ENCODE results near the gene ORM2.
"Not testable (repeated sequence)": the region's sequence is repeated elsewhere in the genome, so short reads cannot be mapped to it uniquely, and the experiment has no call there.

Gene ORM2

DNA sequence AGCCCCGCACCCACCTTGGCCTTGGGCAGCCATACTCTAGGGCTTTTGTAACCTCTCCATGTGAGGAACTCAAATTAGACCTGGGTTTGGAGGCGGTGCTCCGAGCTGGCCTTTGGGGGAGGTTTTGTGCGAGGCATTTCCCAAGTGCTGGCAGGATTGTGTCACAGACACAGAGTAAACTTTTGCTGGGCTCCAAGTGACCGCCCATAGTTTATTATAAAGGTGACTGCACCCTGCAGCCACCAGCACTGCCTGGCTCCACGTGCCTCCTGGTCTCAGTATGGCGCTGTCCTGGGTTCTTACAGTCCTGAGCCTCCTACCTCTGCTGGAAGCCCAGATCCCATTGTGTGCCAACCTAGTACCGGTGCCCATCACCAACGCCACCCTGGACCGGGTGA is at the start of gene ORM2:
ORM2 (plus strand) TSS at position 245 of the 398 bp plus-strand sequence; CDS start at position 281, 36 bp downstream.
- not testable (repeated sequence) for DNase-seq (ENCODE audit: low read depth in 1 of 2, low spot score in 1 of 2)

- DNase-seq (ENCODE audit: low read depth in 1 of 2, low spot score in 1 of 2): no peak
Observed at GRCh38 chr9:114280636-114281472, 48.8 kb upstream of the ORM2 start.

- no peak for DNase-seq (ENCODE audit: low read depth in 1 of 2, low spot score in 1 of 2)
Observed at GRCh38 chr9:114281473-114282103, 48.1 kb upstream of the ORM2 start.

GRCh38 chr9:114282104-114282485 is 47.6 kb upstream of the ORM2 start:
- no peak for DNase-seq (ENCODE audit: low read depth in 1 of 2, low spot score in 1 of 2)

- no peak for DNase-seq (ENCODE audit: low read depth in 1 of 2, low spot score in 1 of 2)
Observed at GRCh38 chr9:114282507-114282906, 47.2 kb upstream of the ORM2 start.

DNA sequence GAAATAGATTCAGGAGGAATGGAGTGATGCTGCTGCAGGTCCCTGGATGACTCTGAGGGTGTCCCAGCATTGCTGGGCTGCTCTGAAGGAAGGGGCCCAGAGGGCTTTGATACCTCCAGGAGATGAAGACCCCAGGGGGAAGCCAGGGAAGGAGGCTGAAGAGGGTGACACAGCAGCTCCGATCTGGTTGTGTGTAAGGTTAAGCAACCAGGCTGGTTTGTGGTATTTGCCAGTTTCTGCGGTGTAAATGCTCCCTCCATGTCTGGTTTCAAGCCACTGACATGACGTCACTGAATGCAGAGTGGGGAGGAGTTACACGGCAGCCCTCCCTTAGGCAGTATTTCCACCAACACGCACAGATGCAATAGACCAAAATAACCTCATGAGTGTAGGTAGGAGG is 46.7 kb upstream of the ORM2 start:
- DNase-seq (ENCODE audit: low read depth in 1 of 2, low spot score in 1 of 2): no peak

DNA sequence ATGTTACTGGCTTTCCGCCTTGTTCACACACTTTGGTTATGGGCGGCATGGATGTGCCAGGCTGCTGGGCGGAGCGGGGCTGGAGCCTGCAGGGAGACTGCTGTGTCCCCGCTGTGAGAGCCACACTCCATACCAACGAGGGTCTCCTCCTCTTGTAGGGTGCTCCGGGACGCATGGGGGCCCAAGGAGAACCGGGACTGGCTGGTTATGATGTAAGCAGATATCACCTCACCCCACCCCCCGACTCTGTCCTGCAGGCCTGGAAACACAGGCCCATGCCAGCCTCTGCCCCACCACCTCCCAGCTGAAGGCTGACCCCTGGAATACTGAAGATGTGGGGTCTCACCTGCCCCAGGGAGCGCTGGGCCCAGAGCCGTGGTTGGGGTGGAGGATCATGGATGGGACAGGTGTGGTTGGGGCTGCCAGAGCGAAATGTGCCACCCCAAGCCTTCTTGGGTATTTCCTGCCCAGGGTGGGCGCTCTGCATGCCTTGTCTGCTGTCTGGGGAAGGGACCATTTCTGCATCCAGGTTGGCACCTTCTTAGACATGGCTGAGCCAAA is 46.0 kb upstream of the ORM2 start:
- no peak for DNase-seq (ENCODE audit: low read depth in 1 of 2, low spot score in 1 of 2)

GRCh38 chr9:114284316-114285060 is 45.2 kb upstream of the ORM2 start:
- no peak for DNase-seq (ENCODE audit: low read depth in 1 of 2, low spot score in 1 of 2)

GRCh38 chr9:114285166-114285867 is 44.4 kb upstream of the ORM2 start:
- no peak for DNase-seq (ENCODE audit: low read depth in 1 of 2, low spot score in 1 of 2)

- DNase-seq (ENCODE audit: low read depth in 1 of 2, low spot score in 1 of 2): no peak
Observed at GRCh38 chr9:114286146-114286679, 43.5 kb upstream of the ORM2 start.

DNA sequence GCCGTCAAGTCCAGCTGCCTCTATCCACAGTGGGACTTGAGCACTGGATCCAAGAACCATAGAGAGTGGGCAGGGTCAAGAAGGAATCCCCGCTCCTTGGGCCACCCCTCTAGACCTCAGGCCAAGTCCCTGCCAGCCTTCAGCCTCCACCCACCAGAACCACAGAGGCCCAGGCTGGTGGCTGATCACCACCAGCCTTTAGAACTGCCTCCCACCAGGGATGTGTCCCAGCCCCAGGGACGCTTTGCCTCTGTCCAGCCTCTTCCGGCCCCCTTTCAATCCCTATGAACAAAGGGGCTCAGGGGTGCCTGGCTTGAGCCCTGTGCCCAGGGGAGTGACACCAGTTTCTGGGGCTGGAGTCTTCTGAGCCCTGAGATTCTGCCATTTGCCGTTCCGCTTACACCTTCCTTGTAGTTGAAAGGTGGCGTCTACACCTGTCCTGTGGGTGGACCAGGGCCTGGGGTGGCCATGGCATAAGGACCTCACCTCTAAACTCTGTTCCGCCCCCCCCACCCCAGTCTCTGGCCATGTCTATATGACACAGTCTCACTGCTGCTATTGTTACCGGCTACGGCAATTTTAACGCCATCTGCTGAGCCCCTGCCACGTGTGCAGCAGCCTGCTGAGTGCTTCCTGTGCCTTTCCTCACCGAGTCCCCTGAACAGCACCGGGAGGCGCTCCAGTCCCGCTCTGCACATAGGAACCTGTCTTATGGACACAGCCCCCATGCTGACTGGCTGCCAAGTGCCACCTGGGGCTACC is 42.5 kb upstream of the ORM2 start:
- DNase-seq (ENCODE audit: low read depth in 1 of 2, low spot score in 1 of 2): no peak

- no peak for DNase-seq (ENCODE audit: low read depth in 1 of 2, low spot score in 1 of 2)
Observed at GRCh38 chr9:114287763-114288192, 41.9 kb upstream of the ORM2 start.

DNA sequence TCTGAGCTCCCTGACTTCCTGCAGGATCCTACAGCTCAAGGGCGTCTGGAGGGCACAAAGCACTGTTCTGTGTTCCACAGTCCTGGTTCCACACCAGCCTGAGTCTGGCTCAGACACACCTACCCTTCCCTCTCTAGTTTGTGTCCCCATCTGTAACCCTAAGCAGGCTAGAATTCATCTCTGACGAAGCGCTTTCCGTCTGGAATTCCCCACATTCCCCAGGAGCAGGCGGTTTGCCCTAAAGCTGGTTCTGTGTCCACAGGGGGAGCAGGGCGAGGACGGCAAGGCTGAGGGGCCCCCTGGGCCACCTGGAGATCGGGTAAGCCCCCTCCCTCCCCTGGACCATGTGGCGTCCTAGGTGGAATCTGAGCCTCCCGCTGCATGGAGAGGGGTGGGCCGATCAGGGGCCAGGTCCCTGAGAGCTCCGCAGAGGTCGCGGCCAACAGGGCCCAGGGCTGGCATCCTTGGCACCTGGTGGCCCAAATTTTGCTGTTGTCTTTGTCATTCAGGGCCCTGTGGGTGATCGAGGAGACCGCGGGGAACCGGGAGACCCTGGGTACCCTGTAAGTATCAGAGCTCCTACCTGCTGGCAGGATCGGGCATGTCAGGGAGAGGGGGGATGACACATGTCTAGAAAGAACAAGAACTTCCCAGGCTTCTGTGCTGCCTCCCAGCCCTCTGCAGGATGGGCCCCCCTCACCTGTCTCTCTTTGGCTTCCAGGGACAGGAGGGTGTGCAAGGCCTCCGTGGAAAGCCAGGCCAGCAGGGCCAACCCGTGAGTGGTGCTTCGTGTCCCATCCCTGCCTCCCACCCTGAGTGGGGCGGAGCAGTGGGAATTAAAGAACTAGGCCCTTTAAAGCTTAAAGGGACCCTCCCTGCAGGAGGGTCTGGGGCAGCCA is 41.2 kb upstream of the ORM2 start:
- no peak for DNase-seq (ENCODE audit: low read depth in 1 of 2, low spot score in 1 of 2)

DNA sequence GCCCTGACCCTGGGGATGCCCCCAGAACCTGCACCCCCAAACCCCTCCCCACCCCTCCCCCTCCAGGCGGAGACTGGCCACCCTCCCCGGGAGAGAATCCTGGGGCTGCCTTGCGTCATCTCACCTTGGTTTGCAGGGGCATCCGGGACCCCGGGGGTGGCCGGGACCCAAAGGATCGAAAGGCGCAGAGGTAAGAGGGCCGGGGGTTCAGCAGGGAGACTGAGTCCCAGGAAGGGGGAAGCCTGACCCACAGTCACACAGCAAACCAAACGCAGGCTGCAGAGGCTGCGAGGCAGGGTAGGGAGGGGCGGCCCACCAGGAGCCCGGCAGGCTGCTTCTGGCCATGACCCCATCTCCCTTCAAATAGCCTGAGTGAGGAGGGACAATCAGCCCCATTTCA is 40.6 kb upstream of the ORM2 start:
- DNase-seq (ENCODE audit: low read depth in 1 of 2, low spot score in 1 of 2): no peak

GRCh38 chr9:114289571-114290481 is 39.8 kb upstream of the ORM2 start:
- DNase-seq (ENCODE audit: low read depth in 1 of 2, low spot score in 1 of 2): no peak

DNA sequence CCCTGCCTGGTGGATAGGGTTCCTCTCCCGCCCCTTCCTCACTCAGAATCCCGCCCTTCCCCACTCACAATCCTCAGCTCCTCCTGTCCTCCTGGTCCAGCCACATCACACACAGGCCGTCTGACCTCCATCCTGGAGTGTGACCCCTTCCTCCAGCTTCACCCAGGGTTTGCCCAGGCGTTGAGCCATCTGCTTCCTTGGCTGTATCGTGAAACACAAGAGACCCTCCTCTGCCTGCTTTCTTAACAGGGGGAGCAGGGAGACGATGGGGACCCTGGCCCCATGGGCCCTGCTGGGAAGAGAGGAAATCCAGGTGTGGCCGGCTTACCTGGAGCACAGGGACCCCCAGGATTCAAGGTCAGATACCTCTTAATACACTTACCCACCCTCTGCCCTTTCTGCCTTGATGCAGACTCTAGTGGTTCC is 39.1 kb upstream of the ORM2 start:
- no peak for DNase-seq (ENCODE audit: low read depth in 1 of 2, low spot score in 1 of 2)

DNA sequence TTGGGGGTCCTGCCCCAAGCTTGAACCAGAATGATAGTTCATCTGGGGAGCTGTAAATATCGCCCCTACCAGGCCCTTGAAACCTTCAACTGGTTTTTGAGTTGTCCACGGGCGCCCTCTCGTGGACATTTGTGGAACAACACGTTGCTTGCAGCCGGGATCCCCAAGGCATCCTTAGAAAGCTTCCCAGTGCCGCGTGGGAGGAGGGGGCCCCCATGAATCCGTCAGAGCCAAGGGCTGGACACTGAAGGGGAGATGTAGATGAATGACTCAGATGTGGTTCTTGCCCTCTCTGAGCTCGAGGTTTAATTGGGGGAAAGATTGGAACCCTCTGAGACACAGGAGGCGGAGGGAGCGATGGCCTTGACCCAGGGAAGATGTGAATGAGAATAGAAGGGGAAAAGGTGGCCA is 38.6 kb upstream of the ORM2 start:
- DNase-seq (ENCODE audit: low read depth in 1 of 2, low spot score in 1 of 2): peak; percentile 63 to 70
